Fibroblast of upper back skin (primary cell): Measurements from ENCODE around the gene AHDC1.

Experiments
- DNase-seq: peaks from one replicate; pipeline ENCODE4 v3.0.0-alpha.2; 2013

Gene AHDC1

DNA sequence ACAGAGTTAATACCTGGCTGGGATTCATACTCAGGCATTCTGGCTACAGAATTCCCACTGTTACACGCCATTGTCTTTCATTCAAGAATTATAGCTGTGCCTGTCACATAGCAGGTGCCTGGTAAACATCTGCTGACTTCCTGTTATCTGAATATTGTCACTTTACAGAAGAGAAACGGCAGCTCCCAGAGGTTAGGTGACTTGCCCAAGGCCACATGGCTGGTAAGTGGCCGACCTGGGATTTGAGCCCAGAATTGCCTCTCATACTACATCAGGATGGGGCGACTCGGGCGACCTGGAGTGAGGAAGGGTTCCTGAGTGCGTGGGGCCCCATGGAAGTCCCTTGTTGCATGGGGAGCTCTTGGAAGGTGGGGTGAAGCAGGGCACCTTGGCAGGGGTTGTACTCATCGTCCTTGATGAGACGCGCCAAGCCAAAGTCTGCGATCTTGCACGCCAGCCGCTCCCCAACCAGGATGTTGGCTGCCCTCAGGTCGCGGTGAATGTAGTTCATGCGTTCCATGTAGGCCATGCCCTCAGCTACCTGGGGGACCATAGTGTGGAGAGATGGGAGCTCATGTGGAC lies 10.2 kb upstream of the AHDC1 start:
- DNase-seq, result no peak

DNA sequence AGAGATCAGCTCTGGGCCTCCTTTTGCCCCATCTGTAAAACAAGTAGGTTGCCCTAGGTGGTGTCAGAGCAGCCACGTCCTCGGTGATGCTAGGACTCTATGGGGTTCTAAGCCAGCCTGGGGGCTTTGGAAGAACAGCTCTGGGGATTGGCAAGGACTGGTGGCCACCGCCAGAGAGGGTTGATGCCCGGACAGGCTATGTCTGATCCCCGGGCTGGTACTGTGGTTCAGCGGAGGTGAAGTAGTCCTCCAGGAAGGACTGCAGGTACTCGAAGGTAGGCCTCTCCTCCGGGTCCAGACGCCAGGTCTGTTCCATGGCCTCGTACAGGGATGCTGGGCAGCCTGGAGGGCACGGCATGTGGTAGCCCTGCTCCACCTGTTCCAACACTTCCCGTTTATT lies 8.8 kb upstream of the AHDC1 start:
- no peak for DNase-seq

GRCh38 chr1:27611450-27611849 lies 7.5 kb upstream of the AHDC1 start:
- DNase-seq, result no peak

DNA sequence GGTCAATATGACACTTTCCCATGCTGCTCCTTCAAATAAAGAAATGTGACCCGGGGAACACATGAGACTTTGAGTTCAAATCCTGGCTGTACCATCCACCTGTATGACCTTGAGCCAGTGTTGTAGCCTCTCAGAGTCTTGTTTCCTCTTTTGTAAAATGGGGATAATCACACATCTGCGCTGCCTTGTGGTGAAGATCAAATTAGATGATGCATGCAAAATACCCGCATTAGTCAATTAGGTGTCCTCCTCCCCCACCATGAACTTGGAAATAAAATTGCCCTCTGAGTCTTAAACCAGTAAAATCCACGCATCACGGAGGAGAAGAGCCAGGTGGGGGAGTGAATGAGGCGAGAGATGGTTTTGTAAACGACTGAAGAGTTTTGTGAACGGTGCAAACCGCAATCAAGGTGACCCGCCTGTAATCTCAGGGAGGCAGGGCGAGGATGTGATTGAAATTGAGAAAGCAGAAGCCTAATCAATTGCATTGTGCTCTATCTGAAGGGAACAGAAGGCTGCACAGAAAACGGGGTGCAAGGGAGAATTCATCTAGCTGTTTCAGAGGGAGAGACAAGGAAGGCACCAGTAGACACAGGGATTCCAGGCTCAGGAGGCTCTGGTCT lies 5.8 kb upstream of the AHDC1 start:
- no peak for DNase-seq

DNA sequence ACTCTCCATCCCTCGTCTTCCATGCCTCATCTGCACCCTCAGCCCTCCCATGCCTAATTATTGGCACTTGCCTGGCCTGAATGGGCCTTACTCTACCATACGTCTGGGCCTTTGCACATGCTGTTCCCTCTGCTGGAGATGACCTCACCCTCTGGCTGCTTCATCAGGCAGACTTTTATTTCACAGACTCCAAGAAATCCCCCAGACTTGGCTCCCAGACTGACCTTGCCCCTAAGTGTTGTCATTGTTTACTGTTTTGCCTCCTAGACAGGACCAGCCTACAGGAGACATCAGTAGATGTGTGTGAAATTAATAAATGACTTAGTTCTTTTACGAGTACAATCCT lies 5.2 kb upstream of the AHDC1 start:
- no peak for DNase-seq

DNA sequence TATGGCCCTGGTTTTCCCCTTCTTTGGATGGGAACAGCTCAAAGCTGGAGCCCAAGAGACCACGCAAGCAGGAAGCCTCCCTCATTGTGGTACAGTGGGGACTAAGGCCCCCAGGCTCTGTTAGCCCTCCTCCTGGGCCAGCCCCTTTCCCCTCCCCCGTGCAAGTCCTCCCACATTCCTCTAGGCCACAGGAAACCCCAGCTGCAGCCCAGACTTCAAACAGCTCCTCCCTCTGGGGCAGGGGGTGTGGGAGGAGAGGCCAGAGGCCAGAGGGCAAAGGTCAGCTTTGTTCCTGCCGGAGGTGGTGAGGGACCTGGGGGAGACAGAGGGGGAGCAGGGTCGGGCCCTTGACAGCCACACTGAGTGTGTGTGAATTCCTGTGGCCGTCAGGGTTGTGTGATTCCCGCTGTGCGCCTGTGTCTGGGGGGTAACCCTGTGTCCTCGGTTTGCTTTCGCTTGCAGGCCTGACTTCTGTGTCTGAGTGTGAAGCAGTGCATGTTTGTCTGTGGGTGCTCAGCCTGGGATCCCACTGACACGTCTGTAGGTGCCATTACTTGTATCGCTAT lies 3.4 kb upstream of the AHDC1 start:
- peak; percentile 49 for DNase-seq

GRCh38 chr1:27606708-27607238 lies 2.8 kb upstream of the AHDC1 start:
- peak; percentile 51 for DNase-seq

DNA sequence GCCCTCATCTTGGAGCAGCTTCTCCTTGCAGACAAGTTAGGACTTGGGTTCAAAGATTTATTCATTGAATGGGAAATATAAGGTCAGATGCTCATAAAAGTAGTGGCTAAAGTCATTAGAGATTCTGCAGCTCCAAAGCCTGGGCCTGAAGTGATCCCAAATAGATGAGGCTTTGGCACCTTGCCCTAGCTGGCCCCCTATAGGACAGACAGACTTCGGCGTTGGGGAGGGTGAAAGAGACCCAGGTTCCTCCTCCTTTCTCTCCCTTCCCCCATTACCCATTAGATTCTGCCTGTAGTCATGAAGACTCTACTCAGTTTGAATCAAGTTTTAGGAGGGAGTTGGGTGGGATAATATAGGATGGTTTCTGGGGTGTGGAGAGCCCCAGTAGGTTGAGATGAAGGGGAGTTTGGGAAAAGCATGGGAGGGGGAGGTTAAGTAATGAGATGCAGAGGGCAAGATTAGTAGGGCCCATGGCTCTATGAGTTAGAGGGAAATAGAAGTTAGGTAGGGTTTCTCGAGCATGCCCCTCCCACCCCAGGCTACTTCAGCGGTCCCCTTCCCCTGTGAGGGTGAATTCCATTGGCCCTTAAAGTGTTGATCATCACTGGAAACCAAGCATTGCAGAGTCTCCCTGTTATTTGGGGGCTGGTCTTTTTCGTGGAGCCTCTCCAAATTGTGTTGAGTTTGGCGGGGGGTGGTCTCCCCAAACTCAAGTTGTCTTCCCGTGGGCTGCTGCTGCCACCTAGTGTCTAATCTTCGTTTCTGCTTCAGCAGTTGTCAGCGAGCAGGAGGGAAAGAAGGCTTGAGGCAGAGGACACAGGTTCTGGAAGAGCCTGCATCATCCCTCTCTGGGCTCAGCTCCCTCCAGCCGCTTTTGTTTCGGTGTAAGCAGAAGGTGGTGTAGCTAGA lies 2.1 kb upstream of the AHDC1 start:
- DNase-seq, result peak; percentile 69

DNA sequence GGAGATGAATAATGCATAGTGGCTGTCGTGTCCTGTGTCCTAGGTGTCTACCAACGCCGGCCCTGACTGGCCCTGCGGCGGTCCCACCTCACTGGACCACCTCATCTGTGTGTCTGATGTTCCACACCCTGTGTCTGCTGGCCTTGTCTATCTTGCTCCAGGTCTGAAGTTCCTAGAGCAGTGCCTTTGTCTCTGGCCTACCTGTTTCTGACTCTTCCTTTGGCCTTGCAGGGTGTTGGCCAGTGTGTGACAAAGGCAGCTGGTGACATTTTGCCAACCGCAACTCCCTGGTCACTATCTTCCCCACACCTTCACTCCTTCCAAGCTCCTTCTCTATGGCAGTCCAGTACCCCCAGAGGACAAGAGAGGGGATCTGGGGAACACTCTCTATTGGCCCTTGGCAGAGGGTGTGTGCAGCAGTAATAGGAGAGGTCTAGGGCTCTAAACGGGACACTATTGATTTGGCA lies 1.4 kb upstream of the AHDC1 start:
- DNase-seq, result no peak

DNA sequence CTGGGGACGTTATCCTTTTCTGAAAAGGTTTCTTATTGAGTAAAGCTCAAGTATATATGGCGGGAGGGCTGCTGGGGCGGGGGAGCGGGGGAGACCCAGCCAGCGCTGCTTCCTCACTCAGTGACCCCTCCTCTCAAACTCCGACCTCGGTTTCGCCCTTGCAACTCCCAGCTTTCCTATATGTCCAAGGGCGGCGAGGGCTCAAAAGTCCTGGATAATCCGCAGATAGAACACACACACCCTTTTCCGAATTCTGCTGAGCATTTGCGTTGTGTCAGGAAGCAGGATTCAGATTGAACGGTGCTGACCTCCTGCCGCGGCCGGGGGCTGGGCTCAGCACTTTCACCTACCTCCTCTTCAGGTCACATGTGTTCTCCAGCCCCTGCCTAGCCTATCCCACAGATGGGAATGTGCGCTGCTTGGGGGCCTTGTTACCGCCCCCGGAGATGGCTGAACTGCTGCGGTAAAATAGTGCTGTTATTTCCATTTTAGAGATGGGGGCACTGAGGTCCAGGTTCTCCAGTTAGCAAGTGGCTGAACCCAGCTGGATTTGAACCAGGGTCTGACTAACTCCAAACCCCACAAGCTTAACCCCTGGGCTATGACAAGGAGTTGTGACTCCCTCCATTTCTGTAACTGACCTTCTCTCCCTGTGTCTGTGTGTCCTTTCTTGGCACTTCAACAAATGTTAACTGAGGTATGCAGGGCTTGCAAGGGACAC lies 795 bp upstream of the AHDC1 start:
- no peak for DNase-seq

- no peak for DNase-seq
Observed at GRCh38 chr1:27603309-27603680, 649 bp downstream of the AHDC1 start.

GRCh38 chr1:27602462-27603308 lies 1.3 kb downstream of the AHDC1 start:
- DNase-seq, result no peak

- DNase-seq, result no peak
Observed at GRCh38 chr1:27601771-27602461, 2.0 kb downstream of the AHDC1 start.

DNA sequence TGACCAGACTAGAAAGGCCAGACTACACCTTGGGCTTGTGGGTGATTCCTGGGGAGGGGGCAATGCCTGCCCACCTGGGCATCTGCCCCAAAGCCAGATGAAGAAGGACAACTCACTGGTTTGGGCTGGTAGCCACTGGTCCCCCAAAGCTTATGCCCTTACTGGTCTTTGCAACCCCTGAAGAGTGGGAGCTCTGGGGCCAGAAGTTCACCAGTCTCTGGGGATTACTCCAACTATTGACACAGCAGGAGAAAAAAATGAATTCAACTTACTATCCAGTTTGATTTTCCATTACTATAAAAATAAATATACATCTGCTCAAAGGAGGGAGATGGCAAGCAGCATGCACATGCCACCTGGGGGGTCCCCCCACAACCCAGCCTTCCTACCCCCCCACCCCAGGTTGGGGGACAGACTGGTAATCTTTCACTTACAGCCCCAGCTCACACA lies 2.6 kb downstream of the AHDC1 start:
- no peak for DNase-seq

- no peak for DNase-seq
Observed at GRCh38 chr1:27600498-27601175, 3.3 kb downstream of the AHDC1 start.

DNA sequence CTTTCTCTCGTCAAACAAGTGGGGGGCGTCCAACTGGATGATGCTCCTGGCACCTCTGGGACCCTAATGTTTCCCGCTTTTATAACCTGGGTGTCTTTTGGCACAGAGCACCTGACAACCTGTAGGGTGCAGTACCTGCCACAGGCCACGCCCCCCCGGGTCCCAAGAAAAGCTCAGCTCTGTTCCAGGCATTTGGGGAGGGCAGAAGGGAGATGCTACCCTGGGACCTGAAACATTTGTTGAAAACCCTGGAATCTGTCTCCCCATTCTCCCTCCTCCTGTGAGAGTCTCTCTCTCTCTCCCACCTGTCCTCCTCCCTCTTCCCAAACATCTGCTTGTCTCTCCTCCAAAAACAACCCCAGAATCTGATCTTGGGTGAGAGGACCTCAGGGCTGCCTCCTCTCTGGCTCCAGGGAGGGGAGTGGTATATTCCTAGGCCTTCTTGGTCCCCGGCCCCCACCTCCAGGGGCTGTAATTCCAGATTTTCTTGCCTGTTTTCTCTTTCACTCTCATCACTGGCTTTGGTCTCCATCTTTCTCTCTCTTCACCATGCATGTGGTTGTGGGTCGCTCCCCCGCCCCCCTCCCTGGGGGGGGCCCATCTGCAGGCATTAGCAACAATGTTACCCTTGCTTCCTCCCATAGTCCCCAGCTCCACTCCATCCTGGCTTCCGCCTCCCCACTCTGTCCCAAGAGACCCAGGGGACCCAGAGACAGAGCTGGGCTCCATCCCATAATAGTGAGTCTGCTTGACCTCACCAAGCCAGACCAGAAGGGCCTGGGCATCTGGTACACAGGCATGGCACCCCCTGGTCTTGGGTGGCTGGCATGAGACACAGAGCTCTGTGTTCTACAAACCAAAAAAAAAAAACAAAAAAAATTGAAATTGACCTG lies 4.1 kb downstream of the AHDC1 start:
- no peak for DNase-seq

- peak; percentile 84 for DNase-seq
Observed at GRCh38 chr1:27598902-27599528, 4.9 kb downstream of the AHDC1 start.

- peak; percentile 59 for DNase-seq
Observed at GRCh38 chr1:27598295-27598687, 5.7 kb downstream of the AHDC1 start.
